GM23338 (cell line): ENCODE results near the gene HS6ST1.

Source experiments
- POLR2AphosphoS5 ChIP-seq: IDR thresholded peaks from 2 replicates; pipeline ENCODE4 v1.6.1; 2016; ENCODE audit warnings: antibody characterized with exemption, low read depth
- TF ChIP-seq, protein P1 (sequence below), 2 experiments: fragments of 200-600 bp in 1 of 2; sonication (generic) in 1 of 2; conservative IDR thresholded peaks; 2 replicates each; pipeline versions ENCODE4 v1.5.1 to v1.6.1; 2016 to 2017; ENCODE audit warnings: antibody characterized with exemption in 2 of 2, low read depth in 2 of 2, mild to moderate bottlenecking in 2 of 2, moderate library complexity in 1 of 2

DNA sequence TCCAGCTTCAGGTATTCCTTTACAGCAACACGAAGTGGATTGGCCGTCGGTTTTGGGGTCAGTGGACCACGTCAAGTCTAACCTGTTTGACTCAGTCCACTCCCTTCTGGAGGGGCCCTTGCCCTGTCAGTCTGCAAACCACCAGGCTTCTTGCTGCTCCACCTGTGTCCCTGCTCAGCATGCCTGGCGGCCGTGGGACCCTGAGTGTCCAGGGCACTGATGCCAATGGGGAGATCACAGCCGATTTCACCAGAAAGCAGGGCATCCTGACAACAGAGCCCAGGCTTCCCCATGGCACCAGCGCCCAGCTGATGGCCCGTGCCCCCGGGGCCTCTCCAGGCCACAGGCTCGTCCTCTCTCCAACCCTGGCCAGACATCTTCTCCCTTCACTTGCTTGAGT is 41.2 kb upstream of the HS6ST1 start:
- TF ChIP-seq, protein P1, sequence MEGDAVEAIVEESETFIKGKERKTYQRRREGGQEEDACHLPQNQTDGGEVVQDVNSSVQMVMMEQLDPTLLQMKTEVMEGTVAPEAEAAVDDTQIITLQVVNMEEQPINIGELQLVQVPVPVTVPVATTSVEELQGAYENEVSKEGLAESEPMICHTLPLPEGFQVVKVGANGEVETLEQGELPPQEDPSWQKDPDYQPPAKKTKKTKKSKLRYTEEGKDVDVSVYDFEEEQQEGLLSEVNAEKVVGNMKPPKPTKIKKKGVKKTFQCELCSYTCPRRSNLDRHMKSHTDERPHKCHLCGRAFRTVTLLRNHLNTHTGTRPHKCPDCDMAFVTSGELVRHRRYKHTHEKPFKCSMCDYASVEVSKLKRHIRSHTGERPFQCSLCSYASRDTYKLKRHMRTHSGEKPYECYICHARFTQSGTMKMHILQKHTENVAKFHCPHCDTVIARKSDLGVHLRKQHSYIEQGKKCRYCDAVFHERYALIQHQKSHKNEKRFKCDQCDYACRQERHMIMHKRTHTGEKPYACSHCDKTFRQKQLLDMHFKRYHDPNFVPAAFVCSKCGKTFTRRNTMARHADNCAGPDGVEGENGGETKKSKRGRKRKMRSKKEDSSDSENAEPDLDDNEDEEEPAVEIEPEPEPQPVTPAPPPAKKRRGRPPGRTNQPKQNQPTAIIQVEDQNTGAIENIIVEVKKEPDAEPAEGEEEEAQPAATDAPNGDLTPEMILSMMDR (conservative IDR thresholded peaks at IDR 0.05; ENCODE audit: low read depth in 2 of 2), result no peak
- no peak for TF ChIP-seq POLR2AphosphoS5
